Activated CD4-positive, alpha-beta T cell treated with anti-CD3 and anti-CD28 coated beads, Interleukin-2, amount 10 ng/mL, durations not matched to agents 7 days and 5 days (primary cell): ENCODE results near the gene CNTNAP2. TPM values are rescaled to one million over a fixed set of nuclear protein-coding genes. Genes with fewer than 3 reads are reported as not detected.

Experiments
- CTCF ChIA-PET: fragments of 350-600 bp; sonication (Branson Sonifier 250); formaldehyde crosslinking; loops from one replicate; lab custom pipeline; 2021; ENCODE audit warnings: antibody characterized with exemption; lab: Charles Lee
- POLR2A ChIA-PET: fragments of 350-600 bp; sonication (Branson Sonifier 250); formaldehyde crosslinking; loops from one replicate; lab custom pipeline; 2021; ENCODE audit warnings: antibody characterized with exemption; lab: Charles Lee
- DNase-seq: peaks from one replicate; pipeline ENCODE4 v3.0.0-alpha.2; 2020
- H3K27ac Mint-ChIP-seq: one replicate; pipeline ENCODE4 v1.8.0; 2021; ENCODE audit warnings: mild to moderate bottlenecking, moderate library complexity, mixed read lengths
- H3K27me3 Mint-ChIP-seq: one replicate; pipeline ENCODE4 v1.8.0; 2021; ENCODE audit warnings: mixed read lengths
- H3K36me3 Mint-ChIP-seq: one replicate; pipeline ENCODE4 v1.8.0; 2021; ENCODE audit warnings: low read depth, mixed read lengths
- H3K4me1 Mint-ChIP-seq: one replicate; pipeline ENCODE4 v1.8.0; 2021; ENCODE audit warnings: mixed read lengths
- H3K4me3 Mint-ChIP-seq: one replicate; pipeline ENCODE4 v1.8.0; 2021; ENCODE audit warnings: mild to moderate bottlenecking, moderate library complexity, mixed read lengths
- H3K9me3 Mint-ChIP-seq: one replicate; pipeline ENCODE4 v1.8.0; 2021; ENCODE audit warnings: mixed read lengths
- total RNA-seq, 2 experiments: library from RNA; stranded (reverse); gene quantifications; one replicate each; pipeline ENCODE4 v1.2.3, GENCODE V29; 2021

Gene CNTNAP2
- total RNA-seq, 2 experiments from 2014 or later: not detected

GRCh38 chr7:146606628-146607027 lies 490.0 kb downstream of the CNTNAP2 start:
- no peak for DNase-seq
- no peaks in the 10 kb centered on the region for H3K27me3 Mint-ChIP-seq
- no peaks in the 10 kb centered on the region for H3K4me1 Mint-ChIP-seq
- no peaks in the 10 kb centered on the region for H3K9me3 Mint-ChIP-seq
- H3K4me3 Mint-ChIP-seq: no peak overlapping the region
- H3K27ac Mint-ChIP-seq: no peak overlapping the region
- ChIA-PET POLR2A (no interaction called here), CTCF (no interaction called here)
- H3K36me3 Mint-ChIP-seq: no peaks in the 10 kb centered on the region

DNA sequence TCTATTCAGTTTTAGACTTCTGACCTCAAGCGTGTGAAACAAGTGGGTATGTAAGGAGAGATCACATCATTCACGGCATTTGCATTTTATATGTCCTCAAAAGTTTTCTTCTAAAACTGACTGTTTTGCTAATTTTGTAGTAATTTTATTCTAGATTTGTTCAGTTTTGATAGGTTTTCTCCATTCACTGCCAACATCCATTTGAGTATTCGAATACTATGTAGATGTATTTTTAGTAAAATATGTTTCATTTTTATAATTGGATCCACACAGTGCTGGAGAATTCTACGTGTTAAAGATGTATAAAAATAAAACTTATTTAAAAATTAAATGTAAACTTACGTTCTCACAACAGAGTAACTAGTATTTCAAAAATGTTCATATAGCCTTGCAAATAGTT lies 503.0 kb downstream of the CNTNAP2 start:
- Mint-ChIP-seq H3K27me3 (no peaks in the 10 kb centered on the region), H3K9me3 (peaks cover 2% of the 10 kb centered on the region), H3K27ac (no peak overlapping the region), H3K4me1 (no peaks in the 10 kb centered on the region), H3K36me3 (no peaks in the 10 kb centered on the region), H3K4me3 (no peak overlapping the region)
- CTCF ChIA-PET: no interaction called here
- DNase-seq: no peak
- POLR2A ChIA-PET: no interaction called here

DNA sequence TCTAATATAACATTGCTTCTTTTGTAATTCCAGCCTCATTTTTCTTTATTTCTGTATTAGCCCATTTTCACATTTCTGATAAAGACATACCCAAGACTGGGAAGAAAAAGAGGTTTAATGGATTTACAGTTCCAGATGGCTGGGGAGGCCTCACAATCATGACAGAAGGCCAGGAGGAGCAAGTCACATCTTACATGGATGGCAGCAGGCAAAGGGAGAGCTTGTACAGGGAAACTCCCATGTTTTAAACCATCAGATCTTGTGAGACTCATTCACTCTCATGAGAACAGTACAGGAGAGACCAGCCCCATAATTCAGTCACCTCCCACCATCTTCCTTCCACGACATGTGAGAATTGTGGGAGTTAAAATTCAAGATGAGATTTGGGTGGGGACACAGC lies 510.3 kb downstream of the CNTNAP2 start:
- H3K27ac Mint-ChIP-seq: no peak overlapping the region
- ChIA-PET POLR2A (no interaction called here), CTCF (no interaction called here)
- no peak overlapping the region for H3K4me3 Mint-ChIP-seq
- no peaks in the 10 kb centered on the region for H3K27me3 Mint-ChIP-seq
- no peak for DNase-seq
- peaks cover 7% of the 10 kb centered on the region for H3K9me3 Mint-ChIP-seq
- H3K36me3 Mint-ChIP-seq: no peaks in the 10 kb centered on the region
- H3K4me1 Mint-ChIP-seq: no peaks in the 10 kb centered on the region

GRCh38 chr7:146635205-146636032 lies 518.8 kb downstream of the CNTNAP2 start:
- H3K27me3 Mint-ChIP-seq: no peaks in the 10 kb centered on the region
- no peak for DNase-seq

DNA sequence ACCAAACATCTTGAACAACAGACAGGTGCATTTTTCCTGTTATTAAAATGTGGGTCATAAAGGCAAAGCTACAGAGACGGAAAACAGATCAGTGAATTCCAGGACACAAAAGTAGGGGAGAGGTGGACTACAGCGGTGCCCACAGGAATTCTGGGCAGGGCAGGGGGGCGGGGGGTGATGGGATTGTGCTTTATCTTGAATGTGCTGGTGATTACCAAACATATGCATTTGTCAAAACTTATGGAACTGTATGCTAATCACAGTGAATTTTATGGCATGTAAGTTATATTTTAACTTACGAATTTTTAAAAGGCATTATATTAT lies 519.4 kb downstream of the CNTNAP2 start:
- no peak for DNase-seq
- ChIA-PET POLR2A (no interaction called here), CTCF (no interaction called here)
- no peaks in the 10 kb centered on the region for H3K36me3 Mint-ChIP-seq
- H3K4me3 Mint-ChIP-seq: no peak overlapping the region
- H3K9me3 Mint-ChIP-seq: no peaks in the 10 kb centered on the region
- H3K27me3 Mint-ChIP-seq: no peaks in the 10 kb centered on the region
- H3K4me1 Mint-ChIP-seq: no peaks in the 10 kb centered on the region
- no peak overlapping the region for H3K27ac Mint-ChIP-seq

More at GRCh38 chr7:146635205-146636032, 518.8 kb downstream of the CNTNAP2 start:
- Mint-ChIP-seq H3K27ac (no peak overlapping the region), H3K4me1 (no peaks in the 10 kb centered on the region), H3K9me3 (peaks cover 4% of the 10 kb centered on the region), H3K4me3 (no peak overlapping the region), H3K36me3 (no peaks in the 10 kb centered on the region)
- ChIA-PET POLR2A (interaction anchor here (0.6 kb wide), 1 partner anchor 1919 kb away, joined by 4 read pairs; no protein-coding TSS in a partner anchor), CTCF (no interaction called here)

GRCh38 chr7:146636581-146636980 lies 520.0 kb downstream of the CNTNAP2 start:
- no peaks in the 10 kb centered on the region for H3K9me3 Mint-ChIP-seq
- DNase-seq: no peak
- no peaks in the 10 kb centered on the region for H3K36me3 Mint-ChIP-seq
- ChIA-PET CTCF (no interaction called here), POLR2A (no interaction called here)
- H3K27me3 Mint-ChIP-seq: no peaks in the 10 kb centered on the region
- H3K27ac Mint-ChIP-seq: no peak overlapping the region
- H3K4me3 Mint-ChIP-seq: no peak overlapping the region
- no peaks in the 10 kb centered on the region for H3K4me1 Mint-ChIP-seq

GRCh38 chr7:146639291-146639690 lies 522.7 kb downstream of the CNTNAP2 start:
- POLR2A ChIA-PET: no interaction called here

DNA sequence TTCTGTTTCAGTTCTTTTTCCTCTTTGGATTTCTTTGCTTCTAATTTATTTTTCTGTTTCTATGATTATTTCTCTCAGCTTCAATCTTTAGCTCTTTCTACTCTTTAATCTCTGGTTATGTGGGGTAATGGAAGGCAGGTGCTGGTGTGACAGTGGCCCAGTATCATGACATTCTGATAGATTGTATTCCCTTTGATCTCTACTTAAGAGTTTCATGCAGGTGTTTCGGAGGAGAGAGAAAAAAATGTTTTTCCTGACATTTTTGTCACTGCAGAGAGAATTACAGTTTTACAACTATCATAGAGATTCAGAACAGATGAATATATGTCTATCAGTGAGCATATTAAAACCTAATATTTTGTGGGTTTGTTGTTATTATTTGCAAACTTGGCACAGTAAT lies 524.9 kb downstream of the CNTNAP2 start:
- ChIA-PET POLR2A (no interaction called here), CTCF (no interaction called here)
- Mint-ChIP-seq H3K27me3 (no peaks in the 10 kb centered on the region), H3K9me3 (no peaks in the 10 kb centered on the region), H3K36me3 (no peaks in the 10 kb centered on the region), H3K4me3 (no peak overlapping the region), H3K27ac (no peak overlapping the region), H3K4me1 (no peaks in the 10 kb centered on the region)
- no peak for DNase-seq

More at GRCh38 chr7:146639291-146639690, 522.7 kb downstream of the CNTNAP2 start:
- no peaks in the 10 kb centered on the region for H3K36me3 Mint-ChIP-seq
- no peak overlapping the region for H3K4me3 Mint-ChIP-seq
- no peaks in the 10 kb centered on the region for H3K4me1 Mint-ChIP-seq
- H3K27me3 Mint-ChIP-seq: no peaks in the 10 kb centered on the region
- H3K9me3 Mint-ChIP-seq: no peaks in the 10 kb centered on the region
- DNase-seq: no peak
- H3K27ac Mint-ChIP-seq: no peak overlapping the region
- CTCF ChIA-PET: no interaction called here

- H3K27me3 Mint-ChIP-seq: no peaks in the 10 kb centered on the region
- H3K9me3 Mint-ChIP-seq: peaks cover 4% of the 10 kb centered on the region
- no peaks in the 10 kb centered on the region for H3K36me3 Mint-ChIP-seq
- H3K4me3 Mint-ChIP-seq: no peak overlapping the region
- ChIA-PET CTCF (no interaction called here), POLR2A (no interaction called here)
- no peaks in the 10 kb centered on the region for H3K4me1 Mint-ChIP-seq
- DNase-seq: no peak
- H3K27ac Mint-ChIP-seq: no peak overlapping the region
Observed at GRCh38 chr7:146645383-146645976, 528.9 kb downstream of the CNTNAP2 start.

GRCh38 chr7:146647445-146647844 lies 530.8 kb downstream of the CNTNAP2 start:
- POLR2A ChIA-PET: no interaction called here
- Mint-ChIP-seq H3K4me3 (no peak overlapping the region), H3K27ac (no peak overlapping the region), H3K36me3 (no peaks in the 10 kb centered on the region), H3K27me3 (no peaks in the 10 kb centered on the region), H3K4me1 (no peaks in the 10 kb centered on the region), H3K9me3 (peaks cover 4% of the 10 kb centered on the region)
- CTCF ChIA-PET: no interaction called here
- DNase-seq: no peak

DNA sequence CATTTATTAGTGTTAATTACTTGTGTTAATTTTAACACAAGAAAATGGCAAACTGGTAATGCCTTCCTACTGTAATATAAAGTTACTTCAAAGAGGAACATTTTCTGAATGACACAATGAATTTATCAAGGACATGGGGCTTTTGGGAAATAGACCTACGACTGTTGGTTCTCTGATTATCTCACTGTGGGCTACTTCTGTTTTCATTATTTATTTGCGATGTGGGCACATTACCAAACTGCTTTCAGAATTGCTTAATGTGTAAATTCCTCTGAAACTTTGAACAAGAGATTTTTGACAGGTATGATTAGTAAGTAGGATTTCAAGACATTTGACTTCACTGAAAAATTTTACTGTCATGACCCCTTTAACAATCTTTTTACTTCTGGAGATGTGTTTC lies 535.6 kb downstream of the CNTNAP2 start:
- H3K4me3 Mint-ChIP-seq: no peak overlapping the region

DNA sequence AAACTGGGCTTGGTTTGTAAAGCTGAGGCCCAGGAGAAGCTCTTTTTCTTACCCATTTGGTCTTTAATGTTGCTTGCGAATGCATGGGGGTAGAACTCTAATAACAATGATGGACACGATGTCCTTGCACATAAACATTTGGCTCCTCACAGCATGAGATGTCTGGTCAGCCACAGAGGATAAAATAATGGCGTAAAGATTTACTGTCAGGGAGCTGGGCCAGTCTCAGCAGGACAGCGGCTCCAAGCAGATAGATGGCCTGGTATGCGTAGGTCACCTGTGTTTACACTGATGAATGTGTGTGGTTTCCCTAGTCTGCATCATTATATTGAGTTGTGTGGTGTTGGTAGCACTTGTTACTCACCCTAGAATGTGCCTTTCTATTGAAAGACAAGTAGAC lies 537.4 kb downstream of the CNTNAP2 start:
- ChIA-PET POLR2A (no interaction called here), CTCF (no interaction called here)
- no peaks in the 10 kb centered on the region for H3K27me3 Mint-ChIP-seq
- no peaks in the 10 kb centered on the region for H3K36me3 Mint-ChIP-seq
- H3K9me3 Mint-ChIP-seq: peaks cover 4% of the 10 kb centered on the region
- peaks cover 10% of the 10 kb centered on the region for H3K4me1 Mint-ChIP-seq
- H3K4me3 Mint-ChIP-seq: no peak overlapping the region
- H3K27ac Mint-ChIP-seq: no peak overlapping the region
- DNase-seq: no peak

More for the DNA sequence above, 535.6 kb downstream of the CNTNAP2 start:
- no peaks in the 10 kb centered on the region for H3K36me3 Mint-ChIP-seq
- peaks cover 10% of the 10 kb centered on the region for H3K4me1 Mint-ChIP-seq
- no peak overlapping the region for H3K27ac Mint-ChIP-seq
- POLR2A ChIA-PET: no interaction called here
- CTCF ChIA-PET: no interaction called here
- H3K9me3 Mint-ChIP-seq: peaks cover 4% of the 10 kb centered on the region
- no peaks in the 10 kb centered on the region for H3K27me3 Mint-ChIP-seq
- no peak for DNase-seq

- peaks cover 10% of the 10 kb centered on the region for H3K4me1 Mint-ChIP-seq
- H3K36me3 Mint-ChIP-seq: no peaks in the 10 kb centered on the region
- no peaks in the 10 kb centered on the region for H3K27me3 Mint-ChIP-seq
- H3K27ac Mint-ChIP-seq: no peak overlapping the region
- no peaks in the 10 kb centered on the region for H3K9me3 Mint-ChIP-seq
- DNase-seq: peak; percentile 23
- CTCF ChIA-PET: no interaction called here
- H3K4me3 Mint-ChIP-seq: no peak overlapping the region
- POLR2A ChIA-PET: no interaction called here
Observed at GRCh38 chr7:146655928-146656797, 539.6 kb downstream of the CNTNAP2 start.
